Measurements from ENCODE around the gene PAX8.
A peak's percentile ranks its signal among the peaks of the same experiment; 100 is the strongest.

The PAX8 gene

GRCh38 chr2:113208396-113208795 is 70.3 kb downstream of the PAX8 start:
- Mint-ChIP-seq H3K27ac (no peak overlapping the region), H3K4me1 (ENCODE audit: low read depth) (peaks cover 14% of the 10 kb centered on the region), H3K4me3 (no peak overlapping the region), H3K36me3 (ENCODE audit: low read depth) (peaks cover 9% of the 10 kb centered on the region), H3K27me3 (no peaks in the 10 kb centered on the region), H3K9me3 (no peaks in the 10 kb centered on the region)
- no peak for DNase-seq

- Mint-ChIP-seq H3K27me3 (no peaks in the 10 kb centered on the region), H3K36me3 (ENCODE audit: low read depth) (peaks cover 22% of the 10 kb centered on the region), H3K9me3 (no peaks in the 10 kb centered on the region), H3K4me3 (no peak overlapping the region), H3K27ac (peak overlapping the region; percentile 4), H3K4me1 (ENCODE audit: low read depth) (peaks cover 19% of the 10 kb centered on the region)
- no peak for DNase-seq
These were observed 71.7 kb downstream of the PAX8 start for GRCh38 chr2:113207021-113207420.

GRCh38 chr2:113206251-113206650 is 72.5 kb downstream of the PAX8 start:
- Mint-ChIP-seq H3K4me1 (ENCODE audit: low read depth) (peaks cover 19% of the 10 kb centered on the region), H3K4me3 (no peak overlapping the region), H3K9me3 (no peaks in the 10 kb centered on the region), H3K27me3 (no peaks in the 10 kb centered on the region), H3K27ac (peak overlapping the region; percentile 67), H3K36me3 (ENCODE audit: low read depth) (peaks cover 29% of the 10 kb centered on the region)
- no peak for DNase-seq

GRCh38 chr2:113203901-113204519 is 74.7 kb downstream of the PAX8 start:
- peak; percentile 82 for DNase-seq
- Mint-ChIP-seq H3K36me3 (ENCODE audit: low read depth) (peaks cover 49% of the 10 kb centered on the region), H3K4me1 (ENCODE audit: low read depth) (peaks cover 21% of the 10 kb centered on the region), H3K27ac (peak overlapping the region; percentile 84), H3K4me3 (no peak overlapping the region), H3K27me3 (no peaks in the 10 kb centered on the region), H3K9me3 (no peaks in the 10 kb centered on the region)

- peak; percentile 8 for DNase-seq
- peaks cover 21% of the 10 kb centered on the region for H3K4me1 Mint-ChIP-seq (ENCODE audit: low read depth)
- H3K36me3 Mint-ChIP-seq (ENCODE audit: low read depth), result peaks cover 54% of the 10 kb centered on the region
- peak overlapping the region; percentile 47 for H3K27ac Mint-ChIP-seq
- no peaks in the 10 kb centered on the region for H3K9me3 Mint-ChIP-seq
- no peak overlapping the region for H3K4me3 Mint-ChIP-seq
- H3K27me3 Mint-ChIP-seq, result no peaks in the 10 kb centered on the region
These were observed 75.5 kb downstream of the PAX8 start for GRCh38 chr2:113203217-113203530.

- H3K4me1 Mint-ChIP-seq (ENCODE audit: low read depth), result peaks cover 21% of the 10 kb centered on the region
- H3K4me3 Mint-ChIP-seq, result no peak overlapping the region
- DNase-seq, result no peak
- peaks cover 60% of the 10 kb centered on the region for H3K36me3 Mint-ChIP-seq (ENCODE audit: low read depth)
- H3K27me3 Mint-ChIP-seq, result no peaks in the 10 kb centered on the region
- no peaks in the 10 kb centered on the region for H3K9me3 Mint-ChIP-seq
- H3K27ac Mint-ChIP-seq, result peak overlapping the region; percentile 47
These were observed 76.2 kb downstream of the PAX8 start for GRCh38 chr2:113202305-113203216.

- Mint-ChIP-seq H3K9me3 (no peaks in the 10 kb centered on the region), H3K27ac (peak overlapping the region; percentile 26), H3K4me3 (no peak overlapping the region), H3K4me1 (ENCODE audit: low read depth) (peaks cover 23% of the 10 kb centered on the region), H3K27me3 (no peaks in the 10 kb centered on the region), H3K36me3 (ENCODE audit: low read depth) (peaks cover 69% of the 10 kb centered on the region)
- DNase-seq, result no peak
These were observed 77.0 kb downstream of the PAX8 start for GRCh38 chr2:113201496-113202304.

GRCh38 chr2:113200736-113201490 is 77.8 kb downstream of the PAX8 start:
- Mint-ChIP-seq H3K27ac (peak overlapping the region; percentile 26), H3K27me3 (no peaks in the 10 kb centered on the region), H3K4me1 (ENCODE audit: low read depth) (peaks cover 21% of the 10 kb centered on the region), H3K36me3 (ENCODE audit: low read depth) (peaks cover 77% of the 10 kb centered on the region), H3K9me3 (no peaks in the 10 kb centered on the region), H3K4me3 (no peak overlapping the region)
- DNase-seq, result no peak

- Mint-ChIP-seq H3K4me3 (no peak overlapping the region), H3K27ac (peak overlapping the region; percentile 26), H3K9me3 (no peaks in the 10 kb centered on the region), H3K36me3 (ENCODE audit: low read depth) (peaks cover 83% of the 10 kb centered on the region), H3K4me1 (ENCODE audit: low read depth) (peaks cover 20% of the 10 kb centered on the region), H3K27me3 (no peaks in the 10 kb centered on the region)
- DNase-seq, result no peak
These were observed 78.5 kb downstream of the PAX8 start for GRCh38 chr2:113200236-113200635.

- peak overlapping the region; percentile 26 for H3K27ac Mint-ChIP-seq
- DNase-seq, result peak; percentile 85
- H3K4me3 Mint-ChIP-seq, result no peak overlapping the region
- no peaks in the 10 kb centered on the region for H3K9me3 Mint-ChIP-seq
- H3K4me1 Mint-ChIP-seq (ENCODE audit: low read depth), result peaks cover 12% of the 10 kb centered on the region
- H3K36me3 Mint-ChIP-seq (ENCODE audit: low read depth), result peaks cover 93% of the 10 kb centered on the region
- no peaks in the 10 kb centered on the region for H3K27me3 Mint-ChIP-seq
These were observed 79.7 kb downstream of the PAX8 start for GRCh38 chr2:113198790-113199612.

GRCh38 chr2:113198048-113198789 is 80.5 kb downstream of the PAX8 start:
- H3K36me3 Mint-ChIP-seq (ENCODE audit: low read depth), result peaks cover 93% of the 10 kb centered on the region
- no peaks in the 10 kb centered on the region for H3K27me3 Mint-ChIP-seq
- DNase-seq, result no peak
- no peak overlapping the region for H3K4me3 Mint-ChIP-seq
- H3K27ac Mint-ChIP-seq, result no peak overlapping the region
- H3K4me1 Mint-ChIP-seq (ENCODE audit: low read depth), result peaks cover 9% of the 10 kb centered on the region
- H3K9me3 Mint-ChIP-seq, result no peaks in the 10 kb centered on the region

GRCh38 chr2:113197347-113198047 is 81.2 kb downstream of the PAX8 start:
- DNase-seq, result no peak
- Mint-ChIP-seq H3K4me3 (no peak overlapping the region), H3K4me1 (ENCODE audit: low read depth) (peaks cover 5% of the 10 kb centered on the region), H3K27me3 (no peaks in the 10 kb centered on the region), H3K27ac (peak overlapping the region; percentile 36), H3K36me3 (ENCODE audit: low read depth) (peaks cover 93% of the 10 kb centered on the region), H3K9me3 (no peaks in the 10 kb centered on the region)
